ENCODE results near the gene C2CD4C. TPM values are rescaled to one million over a fixed set of nuclear protein-coding genes. Genes with fewer than 3 reads are reported as not detected.

The C2CD4C gene
- polyA plus RNA-seq, 1 donor from 2014 or later, result 21.4 TPM

GRCh38 chr19:374886-375235 is 34.1 kb downstream of the C2CD4C start:
- no peaks in the 10 kb centered on the region for H3K9me2 ChIP-seq (ENCODE audit: insufficient read depth, low read length)
- no peaks in the 10 kb centered on the region for H4K20me1 ChIP-seq (ENCODE audit: insufficient read depth)
- H3K27me3 ChIP-seq (ENCODE audit: insufficient read depth, low read depth, low read length), result no peaks in the 10 kb centered on the region
- H3K36me3 ChIP-seq (ENCODE audit: insufficient read depth, low read length), result no peaks in the 10 kb centered on the region
- no peaks in the 10 kb centered on the region for H3K9me3 ChIP-seq (ENCODE audit: low read length)
- H3K4me3 ChIP-seq (ENCODE audit: low read length), result no peak overlapping the region
- no peaks in the 10 kb centered on the region for H3K79me2 ChIP-seq (replicated peaks; ENCODE audit: insufficient read depth, low read length)
- H3K4me2 ChIP-seq (ENCODE audit: low read length), result no peak overlapping the region
- no peaks in the 10 kb centered on the region for H3F3A ChIP-seq (ENCODE audit: insufficient read depth, low read length, poor library complexity, severe bottlenecking)
- no peak overlapping the region for H2AFZ ChIP-seq (ENCODE audit: low read depth, low read length)
- H3K9ac ChIP-seq (ENCODE audit: low read length), result no peak overlapping the region
- TF ChIP-seq, protein P1, sequence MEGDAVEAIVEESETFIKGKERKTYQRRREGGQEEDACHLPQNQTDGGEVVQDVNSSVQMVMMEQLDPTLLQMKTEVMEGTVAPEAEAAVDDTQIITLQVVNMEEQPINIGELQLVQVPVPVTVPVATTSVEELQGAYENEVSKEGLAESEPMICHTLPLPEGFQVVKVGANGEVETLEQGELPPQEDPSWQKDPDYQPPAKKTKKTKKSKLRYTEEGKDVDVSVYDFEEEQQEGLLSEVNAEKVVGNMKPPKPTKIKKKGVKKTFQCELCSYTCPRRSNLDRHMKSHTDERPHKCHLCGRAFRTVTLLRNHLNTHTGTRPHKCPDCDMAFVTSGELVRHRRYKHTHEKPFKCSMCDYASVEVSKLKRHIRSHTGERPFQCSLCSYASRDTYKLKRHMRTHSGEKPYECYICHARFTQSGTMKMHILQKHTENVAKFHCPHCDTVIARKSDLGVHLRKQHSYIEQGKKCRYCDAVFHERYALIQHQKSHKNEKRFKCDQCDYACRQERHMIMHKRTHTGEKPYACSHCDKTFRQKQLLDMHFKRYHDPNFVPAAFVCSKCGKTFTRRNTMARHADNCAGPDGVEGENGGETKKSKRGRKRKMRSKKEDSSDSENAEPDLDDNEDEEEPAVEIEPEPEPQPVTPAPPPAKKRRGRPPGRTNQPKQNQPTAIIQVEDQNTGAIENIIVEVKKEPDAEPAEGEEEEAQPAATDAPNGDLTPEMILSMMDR (IDR thresholded peaks at IDR 0.05; ENCODE audit: poor library complexity, severe bottlenecking), result no peak
- no peak for TF ChIP-seq POLR2AphosphoS5 (IDR thresholded peaks at IDR 0.05)
- TF ChIP-seq SMC3 (conservative IDR thresholded peaks at IDR 0.05; ENCODE audit: poor library complexity), result no peak
- no peak for TF ChIP-seq EZH2 (IDR thresholded peaks at IDR 0.05; ENCODE audit: borderline replicate concordance, insufficient read depth, low read length, poor library complexity, severe bottlenecking)
- TF ChIP-seq EP300 (conservative IDR thresholded peaks at IDR 0.05; ENCODE audit: poor library complexity, severe bottlenecking), result no peak
- TF ChIP-seq RAD21 (conservative IDR thresholded peaks at IDR 0.05), result no peak
- no peak for TF ChIP-seq TAF1 (IDR thresholded peaks at IDR 0.05; ENCODE audit: low read depth)
- TF ChIP-seq MXI1 (conservative IDR thresholded peaks at IDR 0.05; ENCODE audit: poor library complexity, severe bottlenecking), result no peak
- no peak for TF ChIP-seq REST (IDR thresholded peaks at IDR 0.05; ENCODE audit: borderline replicate concordance)
- H3K27ac ChIP-seq (ENCODE audit: low read length), result no peak overlapping the region

DNA sequence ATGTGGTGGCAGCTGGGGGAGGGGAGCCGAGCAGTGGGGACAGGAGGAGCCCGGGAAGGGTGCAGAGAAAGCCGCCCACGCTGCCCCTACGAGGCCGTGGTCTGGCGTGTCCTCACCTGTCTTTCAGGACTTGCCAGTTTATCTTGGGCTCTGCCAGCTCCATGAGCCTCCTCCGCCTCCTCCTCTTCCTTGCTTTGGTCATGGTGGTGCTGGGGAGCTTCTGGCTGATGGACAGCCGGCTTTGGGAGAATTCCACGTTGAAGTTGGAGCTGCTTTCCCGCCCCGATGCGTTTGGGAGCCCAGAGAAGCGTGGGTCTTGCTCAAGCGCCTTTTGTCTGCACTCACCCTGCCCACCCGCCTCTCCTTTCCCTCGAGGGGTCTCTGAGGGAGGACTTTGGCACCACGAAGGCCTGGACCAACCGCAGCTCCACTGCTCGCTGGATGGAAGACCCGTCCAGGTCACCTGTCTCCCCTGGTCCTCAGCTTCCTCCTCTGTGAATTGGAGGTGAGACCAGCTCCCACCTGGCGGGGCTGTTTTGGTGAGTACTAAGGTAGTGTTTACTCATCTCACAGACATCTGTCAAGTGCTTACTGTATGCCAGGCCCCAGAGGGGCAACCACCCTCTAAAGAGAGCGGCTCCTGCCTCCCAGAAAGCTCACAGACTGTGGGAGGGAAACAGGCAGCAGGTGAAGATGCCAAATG is 34.6 kb downstream of the C2CD4C start:
- no peaks in the 10 kb centered on the region for H3K9me2 ChIP-seq (ENCODE audit: insufficient read depth, low read length)
- no peaks in the 10 kb centered on the region for H3K36me3 ChIP-seq (ENCODE audit: insufficient read depth, low read length)
- H2AFZ ChIP-seq (ENCODE audit: low read depth, low read length), result no peak overlapping the region
- H3K27me3 ChIP-seq (ENCODE audit: insufficient read depth, low read depth, low read length), result no peaks in the 10 kb centered on the region
- H3K9me3 ChIP-seq (ENCODE audit: low read length), result no peaks in the 10 kb centered on the region
- no peaks in the 10 kb centered on the region for H3K79me2 ChIP-seq (replicated peaks; ENCODE audit: insufficient read depth, low read length)
- H3K4me2 ChIP-seq (ENCODE audit: low read length), result no peak overlapping the region
- H3F3A ChIP-seq (ENCODE audit: insufficient read depth, low read length, poor library complexity, severe bottlenecking), result no peaks in the 10 kb centered on the region
- no peak overlapping the region for H3K9ac ChIP-seq (ENCODE audit: low read length)
- H3K27ac ChIP-seq (ENCODE audit: low read length), result no peak overlapping the region
- H3K4me3 ChIP-seq (ENCODE audit: low read length), result no peak overlapping the region
- no peaks in the 10 kb centered on the region for H4K20me1 ChIP-seq (ENCODE audit: insufficient read depth)
- no peak for TF ChIP-seq SMC3 (conservative IDR thresholded peaks at IDR 0.05; ENCODE audit: poor library complexity)
- TF ChIP-seq POLR2AphosphoS5 (IDR thresholded peaks at IDR 0.05), result no peak
- no peak for TF ChIP-seq REST (IDR thresholded peaks at IDR 0.05; ENCODE audit: borderline replicate concordance)
- no peak for TF ChIP-seq TAF1 (IDR thresholded peaks at IDR 0.05; ENCODE audit: low read depth)
- TF ChIP-seq EP300 (conservative IDR thresholded peaks at IDR 0.05; ENCODE audit: poor library complexity, severe bottlenecking), result no peak
- no peak for TF ChIP-seq RAD21 (conservative IDR thresholded peaks at IDR 0.05)
- TF ChIP-seq EZH2 (IDR thresholded peaks at IDR 0.05; ENCODE audit: borderline replicate concordance, insufficient read depth, low read length, poor library complexity, severe bottlenecking), result no peak
- no peak for TF ChIP-seq MXI1 (conservative IDR thresholded peaks at IDR 0.05; ENCODE audit: poor library complexity, severe bottlenecking)
- TF ChIP-seq, protein P1 (IDR thresholded peaks at IDR 0.05; ENCODE audit: poor library complexity, severe bottlenecking), result no peak

All from neural cell (in vitro differentiated cells).